ENCODE data around the gene LMAN2. TPM values are rescaled to one million over a fixed set of nuclear protein-coding genes. Genes with fewer than 3 reads are reported as not detected.

LMAN2 gene
- polyA plus RNA-seq, 3 donors: 148 to 275 (median 259) TPM

DNA sequence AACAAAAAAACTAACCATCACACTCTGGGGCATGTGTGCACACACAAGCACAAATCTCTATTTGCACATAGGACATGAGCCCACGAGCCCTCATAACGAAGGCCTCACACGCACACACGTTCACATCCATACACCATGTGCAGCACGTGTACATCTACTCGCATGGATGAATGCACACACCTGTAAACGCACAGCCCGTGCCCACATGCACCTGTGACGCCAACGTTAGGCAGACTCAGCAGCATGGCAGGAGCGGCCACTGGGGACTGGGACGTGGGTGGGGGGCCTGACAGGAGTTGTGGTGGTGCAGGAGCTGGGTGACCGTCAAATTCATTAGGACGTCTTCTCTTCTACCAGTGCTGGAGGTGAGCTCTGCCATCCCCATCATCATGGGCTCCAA lies 35.9 kb upstream of the LMAN2 start:
- no peak for DNase-seq
- H3K36me3 Mint-ChIP-seq: no peaks in the 10 kb centered on the region
- TF ChIP-seq CTCF (IDR thresholded peaks at IDR 0.05): no peak
- H3K27ac Mint-ChIP-seq: no peak overlapping the region
- peaks cover 13 to 26% (median 23%) of the 10 kb centered on the region in 3 donors for H3K27me3 Mint-ChIP-seq (ENCODE audit: low read depth in 3 of 3)
- no peak overlapping the region for H3K4me3 Mint-ChIP-seq
- Histone ChIP-seq H3K79me2 (ENCODE audit: insufficient read depth, low read length) (no peaks in the 10 kb centered on the region), H2AFZ (ENCODE audit: insufficient read depth, low read depth, low read length, poor library complexity, severe bottlenecking) (no peak overlapping the region), H4K20me1 (ENCODE audit: insufficient read depth, low read length) (no peaks in the 10 kb centered on the region), H3K9ac (ENCODE audit: insufficient read depth, low read length, poor library complexity, severe bottlenecking) (no peak overlapping the region), H3K4me3 (replicated peaks in 1 of 3; ENCODE audit: low read depth in 2 of 3, low read length in 3 of 3) (no peak overlapping the region), H3K36me3 (replicated peaks in 1 of 2; ENCODE audit: control insufficient read depth in 1 of 2, insufficient read depth in 2 of 2, low read length in 2 of 2) (no peaks in the 10 kb centered on the region), H3K27me3 (ENCODE audit: control insufficient read depth in 2 of 2, insufficient read depth in 2 of 2, low read length in 2 of 2) (no peaks in the 10 kb centered on the region), H3K4me1 (ENCODE audit: control insufficient read depth in 1 of 2, insufficient read depth in 2 of 2, low read length in 2 of 2) (peaks cover 29 to 32% of the 10 kb centered on the region in 2 donors), H3K27ac (ENCODE audit: low read depth in 1 of 2, low read length in 2 of 2) (no peak overlapping the region), H3K9me3 (replicated peaks in 1 of 2; ENCODE audit: control insufficient read depth in 1 of 2, insufficient read depth in 1 of 2, low read length in 2 of 2) (no peaks in the 10 kb centered on the region), H3K4me2 (replicated peaks; ENCODE audit: extremely low read depth, low read length, poor library complexity, severe bottlenecking) (no peak overlapping the region)
- 95% methylated on average over 10 of the region's 14 CpGs for WGBS (ENCODE audit: insufficient coverage)
- intact Hi-C loops (cut with micrococcal nuclease): no loop called here
- H3K9me3 Mint-ChIP-seq: no peaks in the 10 kb centered on the region
- peaks cover 41% of the 10 kb centered on the region for H3K4me1 Mint-ChIP-seq

DNA sequence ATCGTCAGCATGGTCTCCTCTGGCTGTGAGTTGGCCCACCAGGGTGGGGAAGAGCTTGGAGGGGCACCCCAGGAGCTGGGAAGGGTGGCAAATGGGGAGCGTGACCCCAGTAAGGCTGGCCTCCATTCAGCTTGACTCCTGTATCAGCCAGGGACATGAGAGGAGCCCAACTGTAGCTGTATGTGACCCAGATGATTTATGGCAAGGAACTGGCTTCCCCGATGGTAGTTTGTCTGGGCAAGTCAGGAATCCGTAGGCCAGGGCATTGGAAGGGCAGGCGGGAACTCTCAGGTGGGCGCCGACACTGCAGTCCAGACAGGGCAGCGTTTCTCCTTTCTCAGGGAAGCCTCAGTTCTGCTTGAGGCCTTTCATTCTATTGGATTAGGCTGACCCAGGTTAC lies 35.1 kb upstream of the LMAN2 start:
- DNase-seq: no peak
- Histone ChIP-seq H3K4me1 (ENCODE audit: control insufficient read depth in 1 of 2, insufficient read depth in 2 of 2, low read length in 2 of 2) (peaks cover 29 to 32% of the 10 kb centered on the region in 2 donors), H4K20me1 (ENCODE audit: insufficient read depth, low read length) (no peaks in the 10 kb centered on the region), H2AFZ (ENCODE audit: insufficient read depth, low read depth, low read length, poor library complexity, severe bottlenecking) (no peak overlapping the region), H3K36me3 (replicated peaks in 1 of 2; ENCODE audit: control insufficient read depth in 1 of 2, insufficient read depth in 2 of 2, low read length in 2 of 2) (no peaks in the 10 kb centered on the region), H3K9me3 (replicated peaks in 1 of 2; ENCODE audit: control insufficient read depth in 1 of 2, insufficient read depth in 1 of 2, low read length in 2 of 2) (no peaks in the 10 kb centered on the region), H3K27ac (ENCODE audit: low read depth in 1 of 2, low read length in 2 of 2) (no peak overlapping the region), H3K79me2 (ENCODE audit: insufficient read depth, low read length) (no peaks in the 10 kb centered on the region), H3K4me3 (replicated peaks in 1 of 3; ENCODE audit: low read depth in 2 of 3, low read length in 3 of 3) (no peak overlapping the region), H3K4me2 (replicated peaks; ENCODE audit: extremely low read depth, low read length, poor library complexity, severe bottlenecking) (no peak overlapping the region), H3K27me3 (ENCODE audit: control insufficient read depth in 2 of 2, insufficient read depth in 2 of 2, low read length in 2 of 2) (no peaks in the 10 kb centered on the region), H3K9ac (ENCODE audit: insufficient read depth, low read length, poor library complexity, severe bottlenecking) (no peak overlapping the region)
- Mint-ChIP-seq H3K4me1 (peaks cover 43% of the 10 kb centered on the region), H3K36me3 (no peaks in the 10 kb centered on the region), H3K27ac (no peak overlapping the region), H3K4me3 (no peak overlapping the region), H3K27me3 (ENCODE audit: low read depth in 3 of 3) (peaks cover 15 to 28% (median 28%) of the 10 kb centered on the region in 3 donors), H3K9me3 (no peaks in the 10 kb centered on the region)
- TF ChIP-seq CTCF (IDR thresholded peaks at IDR 0.05): no peak
- intact Hi-C loops (cut with micrococcal nuclease): no loop called here
- WGBS (ENCODE audit: insufficient coverage): 78% methylated on average over 4 of the region's 8 CpGs
